ENCODE measurements around the gene GABRP.

GABRP gene

GRCh38 chr5:170811719-170812118, 28.2 kb downstream of the GABRP start:
- TF ChIP-seq ZFP30 (CRISPR knock-in tag; IDR thresholded peaks at IDR 0.05): no peak
- no peak for TF ChIP-seq CREB5 (CRISPR knock-in tag; IDR thresholded peaks at IDR 0.05; ENCODE audit: low read depth)
- TF ChIP-seq TOX (CRISPR knock-in tag; IDR thresholded peaks at IDR 0.05; ENCODE audit: borderline replicate concordance): no peak
- no peak for TF ChIP-seq OSR1 (CRISPR knock-in tag; IDR thresholded peaks at IDR 0.05)
- TF ChIP-seq ISL1 (CRISPR knock-in tag; IDR thresholded peaks at IDR 0.05): no peak
- TF ChIP-seq TSHZ2 (CRISPR knock-in tag; IDR thresholded peaks at IDR 0.05): no peak
- TF ChIP-seq GLIS3 (CRISPR knock-in tag; IDR thresholded peaks at IDR 0.05): no peak
- no peak for TF ChIP-seq ZFP3 (CRISPR knock-in tag; IDR thresholded peaks at IDR 0.05)
- TF ChIP-seq CSDC2 (CRISPR knock-in tag; IDR thresholded peaks at IDR 0.05): no peak
- no peak for TF ChIP-seq ZNF70 (CRISPR knock-in tag; IDR thresholded peaks at IDR 0.05)
- TF ChIP-seq ZC3H10 (CRISPR knock-in tag; IDR thresholded peaks at IDR 0.05): no peak
- no peak for TF ChIP-seq BACH2 (CRISPR knock-in tag; IDR thresholded peaks at IDR 0.05; ENCODE audit: borderline replicate concordance)
- TF ChIP-seq TCF4 (CRISPR knock-in tag; IDR thresholded peaks at IDR 0.05; ENCODE audit: borderline replicate concordance): no peak
- ATAC-seq: no peak

GRCh38 chr5:170813231-170813630, 29.7 kb downstream of the GABRP start:
- no peak for ATAC-seq
- TF ChIP-seq ZC3H10 (CRISPR knock-in tag; IDR thresholded peaks at IDR 0.05) (no peak), PATZ1 (CRISPR knock-in tag; IDR thresholded peaks at IDR 0.05; ENCODE audit: borderline replicate concordance) (no peak), ZNF70 (CRISPR knock-in tag; IDR thresholded peaks at IDR 0.05) (no peak), TOX (CRISPR knock-in tag; IDR thresholded peaks at IDR 0.05; ENCODE audit: borderline replicate concordance) (no peak), GLIS3 (CRISPR knock-in tag; IDR thresholded peaks at IDR 0.05) (no peak), ESRRG (CRISPR knock-in tag; IDR thresholded peaks at IDR 0.05) (no peak), ZFP3 (CRISPR knock-in tag; IDR thresholded peaks at IDR 0.05) (no peak), CREB5 (CRISPR knock-in tag; IDR thresholded peaks at IDR 0.05; ENCODE audit: low read depth) (no peak), BACH2 (CRISPR knock-in tag; IDR thresholded peaks at IDR 0.05; ENCODE audit: borderline replicate concordance) (no peak), ZNF565 (CRISPR knock-in tag; conservative IDR thresholded peaks at IDR 0.05; ENCODE audit: low read depth) (no peak), ZNF8 (CRISPR knock-in tag; IDR thresholded peaks at IDR 0.05) (no peak)

- no peak for ATAC-seq
- no peak for TF ChIP-seq TOX (CRISPR knock-in tag; IDR thresholded peaks at IDR 0.05; ENCODE audit: borderline replicate concordance)
- TF ChIP-seq OSR1 (CRISPR knock-in tag; IDR thresholded peaks at IDR 0.05): no peak
- TF ChIP-seq ZC3H10 (CRISPR knock-in tag; IDR thresholded peaks at IDR 0.05): no peak
- TF ChIP-seq PPARA (CRISPR knock-in tag; IDR thresholded peaks at IDR 0.05; ENCODE audit: borderline replicate concordance): no peak
- TF ChIP-seq SNAI2 (CRISPR knock-in tag; IDR thresholded peaks at IDR 0.05): no peak
- TF ChIP-seq ZNF8 (CRISPR knock-in tag; IDR thresholded peaks at IDR 0.05): no peak
- no peak for TF ChIP-seq CSDC2 (CRISPR knock-in tag; IDR thresholded peaks at IDR 0.05)
- no peak for TF ChIP-seq ARNTL (CRISPR knock-in tag; IDR thresholded peaks at IDR 0.05; ENCODE audit: borderline replicate concordance, low read depth)
- TF ChIP-seq ZNF70 (CRISPR knock-in tag; IDR thresholded peaks at IDR 0.05): no peak
- no peak for TF ChIP-seq ISL1 (CRISPR knock-in tag; IDR thresholded peaks at IDR 0.05)
- no peak for TF ChIP-seq TSHZ2 (CRISPR knock-in tag; IDR thresholded peaks at IDR 0.05)
- TF ChIP-seq CREB5 (CRISPR knock-in tag; IDR thresholded peaks at IDR 0.05; ENCODE audit: low read depth): no peak
- TF ChIP-seq POU6F1 (CRISPR knock-in tag; IDR thresholded peaks at IDR 0.05; ENCODE audit: borderline replicate concordance, low read depth): no peak
- no peak for TF ChIP-seq CSRNP3 (CRISPR knock-in tag; IDR thresholded peaks at IDR 0.05)
- TF ChIP-seq ZNF565 (CRISPR knock-in tag; conservative IDR thresholded peaks at IDR 0.05; ENCODE audit: low read depth): no peak
- TF ChIP-seq ZFP3 (CRISPR knock-in tag; IDR thresholded peaks at IDR 0.05): no peak
Observed at GRCh38 chr5:170817195-170817594, 33.7 kb downstream of the GABRP start.
